ENCODE results near the gene GOLIM4. TPM values are rescaled to one million over a fixed set of nuclear protein-coding genes. Genes with fewer than 3 reads are reported as not detected.
"Not testable (repeated sequence)": the region's sequence is repeated elsewhere in the genome, so short reads cannot be mapped to it uniquely, and the experiment has no call there.

Gene GOLIM4, protein sequence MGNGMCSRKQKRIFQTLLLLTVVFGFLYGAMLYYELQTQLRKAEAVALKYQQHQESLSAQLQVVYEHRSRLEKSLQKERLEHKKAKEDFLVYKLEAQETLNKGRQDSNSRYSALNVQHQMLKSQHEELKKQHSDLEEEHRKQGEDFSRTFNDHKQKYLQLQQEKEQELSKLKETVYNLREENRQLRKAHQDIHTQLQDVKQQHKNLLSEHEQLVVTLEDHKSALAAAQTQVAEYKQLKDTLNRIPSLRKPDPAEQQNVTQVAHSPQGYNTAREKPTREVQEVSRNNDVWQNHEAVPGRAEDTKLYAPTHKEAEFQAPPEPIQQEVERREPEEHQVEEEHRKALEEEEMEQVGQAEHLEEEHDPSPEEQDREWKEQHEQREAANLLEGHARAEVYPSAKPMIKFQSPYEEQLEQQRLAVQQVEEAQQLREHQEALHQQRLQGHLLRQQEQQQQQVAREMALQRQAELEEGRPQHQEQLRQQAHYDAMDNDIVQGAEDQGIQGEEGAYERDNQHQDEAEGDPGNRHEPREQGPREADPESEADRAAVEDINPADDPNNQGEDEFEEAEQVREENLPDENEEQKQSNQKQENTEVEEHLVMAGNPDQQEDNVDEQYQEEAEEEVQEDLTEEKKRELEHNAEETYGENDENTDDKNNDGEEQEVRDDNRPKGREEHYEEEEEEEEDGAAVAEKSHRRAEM
- polyA plus RNA-seq (ENCODE audit: insufficient read depth in 1 of 5, insufficient read length in 5 of 5, low replicate concordance in 1 of 5), result 10 to 100 TPM; 63.6 to 88.7 (median 76.2) TPM
- long read RNA-seq, donor 1, full-length matches to known transcripts, result 4 of 4 reads
- long read RNA-seq, donor 1, partial matches to known transcripts, result 0 of 4 reads
- long read RNA-seq, donor 1, other reads (novel, unspliced or antisense), result 0 of 4 reads
- long read RNA-seq, donor 2, full-length matches to known transcripts, result 1 of 6 reads
- long read RNA-seq, donor 2, partial matches to known transcripts, result 0 of 6 reads
- long read RNA-seq, donor 2, other reads (novel, unspliced or antisense), result 5 of 6 reads
- long read RNA-seq, donor 3, full-length matches to known transcripts, result 2 of 13 reads
- long read RNA-seq, donor 3, partial matches to known transcripts, result 11 of 13 reads
- long read RNA-seq, donor 3, other reads (novel, unspliced or antisense), result 0 of 13 reads
- long read RNA-seq, donor 4, result 0 reads
- long read RNA-seq, donor 5, full-length matches to known transcripts, result 2 of 8 reads
- long read RNA-seq, donor 5, partial matches to known transcripts, result 6 of 8 reads
- long read RNA-seq, donor 5, other reads (novel, unspliced or antisense), result 0 of 8 reads
- long read RNA-seq, donor 6, full-length matches to known transcripts, result 3 of 30 reads
- long read RNA-seq, donor 6, partial matches to known transcripts, result 27 of 30 reads
- long read RNA-seq, donor 6, other reads (novel, unspliced or antisense), result 0 of 30 reads
- long read RNA-seq, donor 7, full-length matches to known transcripts, result 3 of 10 reads
- long read RNA-seq, donor 7, partial matches to known transcripts, result 7 of 10 reads
- long read RNA-seq, donor 7, other reads (novel, unspliced or antisense), result 0 of 10 reads
- long read RNA-seq, donor 8, full-length matches to known transcripts, result 1 of 1 reads
- long read RNA-seq, donor 8, partial matches to known transcripts, result 0 of 1 reads
- long read RNA-seq, donor 8, other reads (novel, unspliced or antisense), result 0 of 1 reads

DNA sequence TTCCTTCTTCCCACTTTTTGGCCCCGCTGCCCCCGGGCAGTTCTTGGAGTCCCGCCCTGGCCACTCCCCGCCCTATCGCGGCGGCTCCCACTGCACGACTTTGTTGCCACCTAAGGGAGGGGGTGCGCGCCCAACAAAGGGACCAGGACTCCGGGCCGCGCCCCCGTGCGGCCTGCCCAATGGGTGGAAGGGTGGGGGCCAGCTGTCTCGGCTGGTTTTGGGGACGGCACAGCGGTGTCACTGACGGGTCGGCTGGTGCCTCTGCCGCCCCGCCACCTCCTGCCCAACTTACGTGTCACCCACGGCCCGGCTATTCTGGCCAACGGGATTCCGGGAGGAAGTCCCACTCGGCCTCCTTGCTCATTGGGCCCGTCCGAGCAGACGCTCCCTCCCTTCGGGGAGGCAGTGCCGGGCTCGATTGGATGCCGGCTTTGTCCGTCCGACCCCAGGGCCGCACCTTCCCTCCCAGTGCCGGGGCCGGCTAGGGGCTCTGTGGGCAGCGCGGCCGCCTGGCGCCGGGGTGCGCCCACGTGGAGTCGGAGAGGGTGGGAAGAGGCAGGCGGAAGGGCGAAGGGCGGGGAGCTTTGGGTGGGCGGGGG lies at the start of gene GOLIM4:
Gene GOLIM4 (minus strand): TSS at position 314 of the 599 bp plus-strand sequence. CDS start 639 bp downstream, outside the sequence.
- DNase-seq, result peak; percentile 95 to 97

DNA sequence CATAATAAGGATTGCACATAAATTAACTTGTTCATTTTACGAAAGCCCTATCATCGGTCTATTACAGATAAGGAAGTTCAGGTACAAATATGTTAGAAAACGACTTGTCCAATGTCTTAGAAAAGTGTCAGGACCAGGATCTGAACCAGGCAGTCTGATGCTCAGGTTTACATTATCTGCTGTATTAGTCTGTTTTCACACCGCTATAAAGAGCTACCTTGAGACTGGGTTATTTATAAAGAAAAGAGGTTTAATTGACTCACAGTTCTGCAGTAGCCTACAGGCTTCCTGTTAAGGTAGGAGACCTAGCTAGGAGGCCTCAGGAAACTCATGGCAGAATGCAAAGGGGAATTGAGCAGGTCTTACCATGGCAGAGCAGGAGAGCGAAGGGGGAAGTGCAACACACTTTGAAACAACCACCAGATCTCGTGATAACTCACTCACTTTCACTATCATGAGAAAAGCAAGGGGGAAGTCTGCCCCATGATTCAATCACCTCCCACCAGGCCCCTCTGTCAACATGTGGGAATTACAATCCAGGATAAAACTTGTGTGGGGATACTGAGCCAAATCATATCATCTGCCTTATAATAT lies 45.8 kb upstream of the GOLIM4 start:
- DNase-seq, result no peak

DNA sequence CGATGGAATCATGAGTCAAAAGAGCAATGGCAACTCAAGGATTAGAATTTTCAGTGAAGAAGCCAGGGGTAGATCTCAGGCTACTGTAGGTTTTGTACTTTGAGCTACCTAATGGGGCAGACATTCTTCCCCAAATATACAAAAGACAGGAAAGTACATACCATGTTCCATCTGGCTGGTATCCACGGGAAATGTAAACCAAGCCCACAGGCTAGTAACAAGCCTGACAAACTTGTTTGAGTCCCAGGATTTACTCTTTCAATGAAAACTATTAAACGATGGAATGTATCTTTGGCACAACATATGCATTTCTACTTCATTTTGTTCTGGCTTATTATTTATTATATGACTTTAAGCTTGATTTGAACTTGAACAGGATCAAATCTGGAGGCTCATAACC lies 44.2 kb upstream of the GOLIM4 start:
- DNase-seq, result no peak

DNA sequence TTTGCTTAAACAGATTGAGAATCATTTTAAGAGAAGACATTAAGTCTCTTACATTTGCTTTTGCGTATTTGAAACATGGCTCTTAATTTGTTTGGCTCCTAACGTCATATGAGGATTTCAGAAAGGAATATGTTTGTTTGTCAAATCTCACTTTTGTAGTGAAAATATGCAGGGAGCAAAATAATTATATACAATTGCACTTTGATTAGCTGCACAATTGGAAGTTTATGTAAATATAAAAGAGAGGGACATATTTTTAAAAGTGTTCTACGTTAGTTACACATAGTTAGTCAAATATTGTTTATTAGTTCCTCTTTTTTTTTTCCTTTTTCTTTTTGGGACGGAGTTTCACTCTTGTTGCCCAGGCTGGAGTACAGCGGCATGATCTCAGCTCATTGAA lies 42.7 kb upstream of the GOLIM4 start:
- DNase-seq, result peak; percentile 28 to 48

DNA sequence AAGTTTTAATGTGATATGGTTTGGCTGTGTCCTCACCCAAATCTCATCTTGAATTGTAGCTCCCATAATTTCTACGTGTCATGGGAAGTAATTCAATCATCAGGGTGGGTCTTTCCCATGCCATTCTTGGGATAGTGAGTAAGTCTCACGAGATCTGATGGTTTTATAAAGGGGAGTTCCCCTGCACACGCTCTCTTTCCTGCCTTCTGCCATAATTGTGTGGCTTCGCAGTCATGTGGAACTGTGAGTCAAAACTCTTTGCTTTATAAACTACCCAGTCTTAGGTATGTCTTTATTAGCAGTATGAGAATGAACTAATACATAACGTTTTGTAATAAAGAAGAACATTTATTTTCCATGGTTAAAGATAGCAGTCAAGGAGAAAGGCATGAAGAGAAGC lies 39.2 kb upstream of the GOLIM4 start:
- no peak for DNase-seq

DNA sequence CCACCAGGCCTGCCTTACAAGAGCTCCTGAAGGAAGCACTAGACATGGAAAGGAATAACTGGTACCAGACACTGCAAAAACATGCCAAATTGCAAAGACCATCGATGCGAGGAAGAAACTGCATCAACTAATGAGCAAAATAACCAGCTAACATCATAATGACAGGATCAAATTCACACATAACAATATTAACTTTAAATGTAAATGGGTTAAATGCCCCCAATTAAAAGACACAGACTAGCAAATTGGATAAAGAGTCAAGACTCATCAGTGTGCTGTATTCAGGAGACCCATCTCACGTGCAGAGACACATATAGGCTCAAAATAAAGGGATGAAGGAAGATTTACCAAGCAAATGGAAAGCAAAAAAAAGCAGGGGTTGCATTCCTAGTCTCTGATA lies 34.5 kb upstream of the GOLIM4 start:
- DNase-seq, result not testable (repeated sequence)

DNA sequence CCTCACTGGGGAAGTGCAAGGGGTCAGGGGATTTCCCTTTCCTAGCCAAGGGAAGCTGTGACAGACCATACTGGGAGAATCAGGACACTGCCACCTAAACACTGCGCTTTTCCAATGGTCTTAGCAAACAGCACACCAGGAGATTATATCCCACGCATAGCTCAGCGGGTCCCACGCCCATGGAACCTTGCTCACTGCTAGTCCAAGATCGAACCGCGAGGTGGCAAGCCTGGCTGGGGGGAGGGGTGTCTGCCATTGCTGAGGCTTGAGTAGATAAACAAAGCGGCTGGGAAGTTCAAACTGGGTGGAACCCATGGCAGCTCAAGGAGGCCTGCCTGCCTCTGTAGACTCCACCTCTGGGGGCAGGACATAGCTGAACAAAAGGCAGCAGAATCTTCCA lies 32.7 kb upstream of the GOLIM4 start:
- DNase-seq, result not testable (repeated sequence)

DNA sequence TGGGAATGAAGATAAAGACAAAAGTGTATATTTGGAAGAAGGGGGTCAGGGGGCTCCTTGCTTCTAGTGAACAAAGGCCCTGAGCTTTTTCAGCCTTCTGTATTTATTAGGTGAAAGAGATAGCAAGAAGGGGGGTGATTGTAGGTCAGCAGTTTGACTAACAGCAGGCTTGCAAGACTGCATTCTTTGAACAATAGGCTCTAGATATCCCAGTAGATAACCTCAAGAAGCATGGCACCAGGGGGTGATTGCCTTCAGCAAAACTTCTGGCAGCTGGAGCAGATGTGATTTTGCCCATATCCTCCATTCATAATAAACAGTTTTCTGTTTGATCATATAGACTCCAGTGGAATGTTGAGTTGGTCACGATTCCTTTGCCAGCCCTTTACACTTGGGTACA lies 31.7 kb upstream of the GOLIM4 start:
- DNase-seq, result no peak

DNA sequence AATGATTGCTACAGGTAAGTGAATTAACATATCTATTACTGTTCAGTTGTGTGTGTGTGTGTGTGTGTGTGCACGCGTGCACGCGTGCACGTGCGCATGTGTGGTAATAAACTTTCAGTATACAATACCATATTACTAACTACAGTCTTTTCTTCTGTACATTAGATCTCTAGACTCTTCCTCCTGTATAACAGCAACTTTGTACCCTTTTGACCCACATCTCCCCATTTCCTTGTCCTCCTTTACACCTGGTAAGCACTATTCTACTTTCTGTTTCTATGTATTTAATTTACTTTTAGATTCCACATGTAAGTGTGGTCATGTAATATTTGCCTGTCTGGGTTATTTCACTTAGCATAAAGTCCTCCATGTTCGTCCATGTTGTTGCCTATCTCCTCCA lies 29.1 kb upstream of the GOLIM4 start:
- no peak for DNase-seq

DNA sequence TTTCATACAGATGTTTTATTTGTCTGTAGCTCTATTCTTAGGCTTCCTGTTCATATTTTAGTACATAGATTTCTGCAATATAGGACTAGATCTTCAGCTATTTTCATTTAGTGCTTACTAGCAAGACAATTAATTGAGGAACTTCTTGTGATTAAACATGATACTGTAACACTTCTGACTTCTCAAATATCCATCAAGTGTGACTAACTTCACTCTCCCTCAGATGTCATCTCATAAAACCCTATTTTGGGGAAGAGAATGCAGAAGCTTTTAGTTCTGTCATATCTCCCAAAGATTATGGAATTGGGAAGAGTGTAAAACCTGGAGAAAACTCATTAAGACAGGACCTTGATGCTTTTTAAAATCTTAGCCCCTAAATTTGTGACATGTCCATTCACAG lies 28.6 kb upstream of the GOLIM4 start:
- DNase-seq, result no peak

DNA sequence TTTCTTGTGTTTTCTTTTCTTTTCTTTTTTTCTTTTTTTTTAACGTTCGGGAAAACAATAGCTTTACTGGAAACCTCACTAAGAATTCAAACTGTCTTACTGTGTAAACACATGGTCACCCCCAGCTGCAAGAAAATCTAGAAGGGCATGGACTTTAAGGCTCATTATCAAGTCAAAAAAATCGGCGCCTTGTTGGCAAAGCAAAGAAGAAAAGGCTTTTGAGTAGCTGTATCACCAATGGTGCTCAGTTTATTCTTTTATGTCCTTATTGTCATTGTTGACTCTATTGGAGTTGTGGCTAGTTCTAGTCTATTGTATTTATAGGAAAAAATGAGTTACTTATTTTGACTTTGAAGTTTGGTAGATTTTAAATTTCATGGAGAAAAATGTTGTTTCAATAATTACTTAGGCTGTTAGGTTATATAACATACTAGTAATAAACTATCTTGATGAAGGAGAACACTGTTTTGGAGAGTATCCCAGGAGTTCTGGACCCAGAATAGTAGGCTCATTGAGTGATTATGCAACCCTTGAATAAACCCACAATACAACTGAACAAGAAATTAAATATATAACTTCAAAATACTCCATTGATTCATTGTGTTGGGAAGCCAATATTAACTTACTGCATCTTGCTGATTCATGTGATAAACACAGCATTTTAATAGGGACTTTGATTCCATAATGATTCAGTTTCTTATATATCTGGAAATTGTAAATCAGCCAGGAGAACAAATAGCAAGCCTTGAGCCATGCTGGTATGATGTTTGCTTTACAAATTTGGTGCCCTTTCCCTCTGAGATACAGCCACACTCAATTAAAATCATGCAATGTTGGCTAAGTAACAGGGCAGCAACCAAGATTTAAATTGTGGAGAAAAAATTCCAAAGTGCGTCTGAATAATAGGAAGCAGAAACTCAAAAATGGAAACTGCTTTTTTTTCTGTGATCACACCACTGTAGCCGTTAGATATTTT lies 27.8 kb upstream of the GOLIM4 start:
- peak; percentile 35 to 49 for DNase-seq

DNA sequence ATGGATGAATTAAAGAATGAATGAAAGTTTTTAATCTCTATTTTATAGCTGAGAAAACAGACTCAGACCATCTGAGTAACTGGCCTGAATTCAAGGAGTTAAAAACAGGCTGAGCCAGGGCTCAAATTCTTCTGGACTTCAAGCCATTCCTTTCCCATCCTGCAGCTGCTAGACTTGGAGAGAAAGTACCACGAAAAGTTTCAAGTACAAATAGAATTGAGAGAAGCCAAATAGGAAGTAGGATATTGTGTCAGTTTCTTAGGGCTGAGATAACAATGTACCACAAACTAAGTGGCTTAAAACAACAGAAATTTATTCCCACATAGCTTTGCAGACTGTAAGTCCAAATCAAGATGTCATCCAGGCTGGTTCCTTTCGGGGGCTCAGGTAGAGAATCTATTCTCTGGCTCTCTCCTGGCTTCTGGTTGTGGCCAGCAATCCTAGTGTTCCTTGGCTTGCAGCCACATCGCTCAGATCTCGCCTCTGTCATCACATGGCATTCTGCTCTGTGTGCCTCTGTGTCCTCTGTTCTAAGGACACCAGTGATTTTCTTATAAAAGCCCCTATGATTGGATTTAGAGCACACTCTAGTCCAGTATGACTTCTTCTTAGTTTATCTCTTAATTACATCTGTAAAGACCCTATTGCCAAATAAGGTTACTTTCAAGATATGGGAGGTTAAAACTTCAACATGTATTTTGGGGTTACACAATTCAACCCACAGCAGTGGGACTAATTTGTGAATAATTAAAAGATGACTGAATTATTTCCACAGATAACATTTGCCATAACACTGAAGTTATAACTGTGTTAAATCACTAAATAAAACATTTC lies 25.7 kb upstream of the GOLIM4 start:
- DNase-seq, result peak; percentile 58 to 62

DNA sequence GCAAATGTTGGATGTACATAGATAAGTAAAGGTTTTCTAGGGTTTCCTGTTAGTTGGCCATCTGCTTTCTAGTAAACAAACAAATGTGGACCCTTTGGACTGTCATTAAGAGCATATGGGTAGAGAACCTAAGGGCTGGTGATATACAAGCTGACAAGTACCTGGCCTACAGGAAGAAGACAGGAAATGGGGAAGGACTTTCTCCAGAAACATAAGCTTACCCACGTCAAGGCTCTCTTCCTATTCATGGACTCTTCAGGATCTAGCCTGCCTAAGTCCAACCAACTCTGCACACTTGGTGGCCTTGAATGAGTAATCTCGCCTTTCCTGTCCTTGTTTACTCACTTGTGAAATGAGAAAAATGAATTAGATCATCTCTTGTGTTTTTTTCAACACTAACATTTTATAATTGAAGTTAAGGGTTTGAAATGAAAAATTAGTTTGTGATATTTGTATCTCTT lies 22.2 kb upstream of the GOLIM4 start:
- DNase-seq, result no peak

DNA sequence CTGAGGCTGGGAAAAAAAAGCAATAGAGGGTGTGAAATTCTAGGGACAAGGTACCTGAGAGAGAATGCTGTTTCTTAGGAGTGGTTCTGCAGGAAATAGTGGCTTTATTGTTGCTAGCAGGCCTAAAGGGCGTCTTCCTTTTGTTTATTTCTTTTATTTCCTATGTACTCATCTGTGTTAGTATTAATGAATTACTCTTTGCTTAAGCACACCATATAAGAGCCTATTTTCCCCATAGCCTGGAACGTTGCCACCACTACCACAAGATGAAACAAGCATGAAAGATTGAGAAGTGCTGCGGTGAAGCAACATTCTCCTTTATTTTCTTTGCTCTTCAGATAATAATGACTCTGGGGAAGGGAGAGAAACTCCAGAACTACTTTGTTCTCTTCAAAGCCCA lies 21.3 kb upstream of the GOLIM4 start:
- no peak for DNase-seq

DNA sequence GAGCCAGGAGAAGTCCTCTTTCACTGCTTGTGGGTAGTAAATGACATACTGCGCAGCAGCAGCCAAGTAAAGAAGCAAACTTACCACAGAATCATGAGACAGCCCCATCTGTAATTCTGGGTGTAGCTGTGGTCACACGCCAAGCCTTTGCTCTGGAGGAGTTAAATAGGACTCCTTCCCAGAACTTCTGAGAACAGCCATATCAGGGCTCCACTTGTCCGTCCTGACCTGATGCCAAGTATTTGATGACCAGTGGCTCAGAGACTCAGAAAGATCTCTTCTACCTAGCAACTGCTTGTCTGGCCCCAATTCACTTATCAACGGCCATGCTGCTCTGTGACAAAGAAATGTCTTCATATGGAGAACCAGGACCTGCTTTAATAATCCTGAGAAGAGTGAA lies 20.6 kb upstream of the GOLIM4 start:
- no peak for DNase-seq

DNA sequence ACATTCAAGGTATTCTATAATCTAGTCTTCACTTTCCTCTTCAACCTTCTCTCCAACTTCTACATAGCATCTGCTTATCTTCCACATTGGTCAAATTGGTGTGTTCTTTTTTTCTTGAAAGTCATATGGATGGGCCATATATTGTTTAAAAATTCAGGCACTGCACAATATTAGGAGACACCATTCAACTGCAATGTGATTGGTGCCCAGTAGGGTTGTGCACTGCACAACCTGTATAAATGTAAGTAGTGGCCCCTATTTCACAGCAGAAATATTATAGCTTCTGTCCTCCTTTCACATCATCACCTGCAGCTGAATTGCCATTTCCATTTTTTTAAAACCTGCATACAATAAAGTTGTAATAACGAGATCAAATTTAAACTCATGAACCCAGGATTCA lies 18.1 kb upstream of the GOLIM4 start:
- DNase-seq, result no peak

DNA sequence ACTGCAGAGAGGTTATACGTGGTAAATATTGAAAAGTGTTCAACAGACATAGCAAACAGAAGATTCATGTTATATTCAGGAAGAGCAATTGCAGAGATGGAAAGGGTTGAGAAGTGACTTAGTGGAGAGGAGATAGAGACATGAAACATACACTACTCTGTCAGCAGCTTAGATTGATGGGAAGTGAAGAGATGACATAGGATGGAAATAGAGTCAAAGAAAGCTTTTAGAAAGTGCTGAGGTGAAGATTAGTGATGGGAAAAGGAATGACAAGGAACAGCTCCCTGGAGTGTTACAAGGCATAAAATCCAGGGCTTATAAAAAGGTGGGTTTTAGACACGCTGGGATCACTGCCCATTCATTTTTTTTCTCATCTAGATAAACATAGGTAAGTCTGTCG lies 17.2 kb upstream of the GOLIM4 start:
- no peak for DNase-seq

DNA sequence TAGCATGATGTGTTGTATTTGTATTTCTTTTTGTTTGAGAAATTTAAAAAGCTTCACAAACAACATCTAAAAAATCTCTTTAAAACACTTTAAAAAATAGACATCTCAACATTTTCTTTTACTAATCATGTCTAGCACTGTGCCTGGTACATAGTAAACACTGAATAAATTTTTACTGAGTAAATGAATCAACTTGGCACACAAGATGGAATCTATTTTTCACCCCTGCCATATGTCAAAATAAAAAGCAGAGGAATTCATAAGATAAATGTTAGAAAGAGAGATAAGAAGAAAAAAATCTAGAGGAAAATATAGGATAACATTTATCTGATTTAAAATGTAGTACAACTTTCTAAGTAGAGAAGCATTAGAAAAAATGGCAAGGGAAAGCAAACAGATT lies 8.6 kb upstream of the GOLIM4 start:
- DNase-seq, result no peak

All from right lung (tissue), 10 donors.